Right atrium auricular region (tissue), 2 donors: ENCODE results near the gene TPMT. TPM values are rescaled to one million over a fixed set of nuclear protein-coding genes. Genes with fewer than 3 reads are reported as not detected.

Experiments used
- DNase-seq: peaks from one replicate; pipeline ENCODE4 v3.0.0-alpha.2; 2019; ENCODE audit warnings: low spot score
- H3K27ac ChIP-seq, 2 donors: fragments of 200-600 bp; sonication (generic); 1 replicate in 1 of 2; 2 replicates in 1 of 2; pipeline ENCODE4 v1.5.1; 2016 to 2019
- H3K27me3 ChIP-seq, 2 donors: fragments of 200-600 bp; sonication (generic); one replicate each; pipeline versions ENCODE4 v1.5.1 to v1.6.0; 2017 to 2019
- H3K36me3 ChIP-seq: fragments of 200-600 bp; sonication (generic); one replicate; pipeline ENCODE4 v1.5.1; 2016
- H3K4me1 ChIP-seq, 2 donors: fragments of 200-600 bp; sonication (generic); one replicate each; pipeline versions ENCODE4 v1.5.1 to v1.6.0; 2017 to 2019
- H3K4me3 ChIP-seq, 2 donors: fragments of 200-600 bp; sonication (generic); 1 replicate in 1 of 2; 2 replicates in 1 of 2; pipeline ENCODE4 v1.5.1; 2017 to 2019; ENCODE audit warnings: mild to moderate bottlenecking in 1 of 2, moderate library complexity in 1 of 2
- H3K9me3 ChIP-seq, 2 donors: fragments of 200-600 bp; sonication (generic); one replicate each; pipeline ENCODE4 v1.5.1; 2019
- total RNA-seq, 2 donors: library from RNA; depleted of rRNA; stranded (reverse); fragments of >200 nt; gene quantifications; one replicate each; pipeline ENCODE4 v1.1.0, GENCODE V29; 2016
- TF ChIP-seq, protein P1 (sequence below), 2 donors: fragments of 200-600 bp; sonication (generic); IDR thresholded peaks; one replicate each; pipeline ENCODE4 v1.5.1; 2019; ENCODE audit warnings: antibody characterized with exemption in 2 of 2

Gene TPMT
- total RNA-seq, 2 donors from 2014 or later, result 9.0 to 18.4 TPM

DNA sequence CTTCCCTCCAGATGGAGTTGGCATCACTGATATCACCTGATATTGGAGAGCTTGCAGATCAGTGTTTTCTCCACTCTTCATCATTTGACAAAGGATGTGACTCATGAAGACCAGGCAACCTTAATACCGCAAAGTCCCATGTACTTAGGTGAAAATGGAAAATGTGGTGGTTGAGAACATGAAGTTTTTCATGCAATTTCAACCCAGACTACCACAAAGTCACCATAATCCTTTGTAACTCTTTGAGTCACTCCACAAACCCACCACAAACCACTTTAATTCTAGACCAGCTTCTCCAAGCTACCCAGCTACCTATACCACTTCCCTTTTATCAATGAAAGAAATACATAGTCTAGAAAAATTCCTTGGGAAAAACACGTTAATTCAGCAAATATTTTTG lies 39.5 kb downstream of the TPMT start:
- no peaks in the 10 kb centered on the region for H3K36me3 ChIP-seq

DNA sequence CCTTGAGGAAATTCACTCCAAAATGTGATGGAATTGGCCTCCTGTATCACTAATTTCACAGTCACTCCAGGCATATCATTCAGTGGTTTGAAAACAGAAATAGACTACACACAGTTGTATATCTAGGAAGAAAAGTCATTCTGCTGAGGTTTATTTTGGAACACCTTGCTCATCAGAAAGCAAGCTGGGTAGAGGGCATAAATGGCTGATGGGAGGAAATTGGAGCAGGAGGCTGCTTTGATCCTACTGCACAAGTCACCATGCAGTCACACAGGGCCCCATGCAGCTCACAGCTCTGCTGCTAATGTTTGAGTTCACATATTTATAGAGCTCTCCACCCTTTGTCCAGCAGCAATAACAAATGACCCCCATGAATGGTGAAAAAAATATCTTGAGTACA lies 44.7 kb downstream of the TPMT start:
- Histone ChIP-seq H3K4me1 (no peaks in the 10 kb centered on the region), H3K4me3 (no peak overlapping the region)

More for the DNA sequence above, 39.5 kb downstream of the TPMT start:
- Histone ChIP-seq H3K27me3 (no peaks in the 10 kb centered on the region), H3K4me3 (no peak overlapping the region), H3K27ac (no peak overlapping the region), H3K4me1 (no peaks in the 10 kb centered on the region), H3K9me3 (no peaks in the 10 kb centered on the region)
- DNase-seq, result no peak
- TF ChIP-seq, protein P1, sequence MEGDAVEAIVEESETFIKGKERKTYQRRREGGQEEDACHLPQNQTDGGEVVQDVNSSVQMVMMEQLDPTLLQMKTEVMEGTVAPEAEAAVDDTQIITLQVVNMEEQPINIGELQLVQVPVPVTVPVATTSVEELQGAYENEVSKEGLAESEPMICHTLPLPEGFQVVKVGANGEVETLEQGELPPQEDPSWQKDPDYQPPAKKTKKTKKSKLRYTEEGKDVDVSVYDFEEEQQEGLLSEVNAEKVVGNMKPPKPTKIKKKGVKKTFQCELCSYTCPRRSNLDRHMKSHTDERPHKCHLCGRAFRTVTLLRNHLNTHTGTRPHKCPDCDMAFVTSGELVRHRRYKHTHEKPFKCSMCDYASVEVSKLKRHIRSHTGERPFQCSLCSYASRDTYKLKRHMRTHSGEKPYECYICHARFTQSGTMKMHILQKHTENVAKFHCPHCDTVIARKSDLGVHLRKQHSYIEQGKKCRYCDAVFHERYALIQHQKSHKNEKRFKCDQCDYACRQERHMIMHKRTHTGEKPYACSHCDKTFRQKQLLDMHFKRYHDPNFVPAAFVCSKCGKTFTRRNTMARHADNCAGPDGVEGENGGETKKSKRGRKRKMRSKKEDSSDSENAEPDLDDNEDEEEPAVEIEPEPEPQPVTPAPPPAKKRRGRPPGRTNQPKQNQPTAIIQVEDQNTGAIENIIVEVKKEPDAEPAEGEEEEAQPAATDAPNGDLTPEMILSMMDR (IDR thresholded peaks at IDR 0.05), result no peak

DNA sequence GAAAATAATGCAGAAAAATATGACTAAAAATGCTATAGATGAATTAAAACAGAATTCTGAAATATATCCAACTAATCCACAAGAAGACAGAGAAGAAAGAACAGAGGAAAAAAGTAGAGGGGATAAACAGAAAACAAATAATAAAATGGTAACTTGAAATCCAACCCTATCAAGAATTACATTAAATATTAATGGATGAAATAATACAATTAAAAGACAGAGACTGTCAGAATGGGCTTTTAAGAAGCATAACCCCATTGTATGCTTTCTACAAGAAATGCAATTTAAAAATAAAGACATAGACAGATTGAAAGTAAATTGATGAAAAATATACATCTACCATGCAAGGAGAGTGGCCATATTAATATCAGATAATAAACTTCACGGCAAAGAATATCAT lies 47.8 kb downstream of the TPMT start:
- DNase-seq, result no peak
- peaks cover 0 to 16% of the 10 kb centered on the region in 2 donors for H3K9me3 ChIP-seq
- no peaks in the 10 kb centered on the region for H3K4me1 ChIP-seq
- H3K27ac ChIP-seq, result no peak overlapping the region
- no peaks in the 10 kb centered on the region for H3K27me3 ChIP-seq
- TF ChIP-seq, protein P1 (IDR thresholded peaks at IDR 0.05), result no peak
- H3K4me3 ChIP-seq, result no peak overlapping the region
- H3K36me3 ChIP-seq, result no peaks in the 10 kb centered on the region

More for the DNA sequence above, 44.7 kb downstream of the TPMT start:
- TF ChIP-seq, protein P1 (IDR thresholded peaks at IDR 0.05), result no peak
- Histone ChIP-seq H3K27ac (no peak overlapping the region), H3K9me3 (peaks cover 0 to 16% of the 10 kb centered on the region in 2 donors), H3K36me3 (no peaks in the 10 kb centered on the region), H3K27me3 (no peaks in the 10 kb centered on the region)
- no peak for DNase-seq

DNA sequence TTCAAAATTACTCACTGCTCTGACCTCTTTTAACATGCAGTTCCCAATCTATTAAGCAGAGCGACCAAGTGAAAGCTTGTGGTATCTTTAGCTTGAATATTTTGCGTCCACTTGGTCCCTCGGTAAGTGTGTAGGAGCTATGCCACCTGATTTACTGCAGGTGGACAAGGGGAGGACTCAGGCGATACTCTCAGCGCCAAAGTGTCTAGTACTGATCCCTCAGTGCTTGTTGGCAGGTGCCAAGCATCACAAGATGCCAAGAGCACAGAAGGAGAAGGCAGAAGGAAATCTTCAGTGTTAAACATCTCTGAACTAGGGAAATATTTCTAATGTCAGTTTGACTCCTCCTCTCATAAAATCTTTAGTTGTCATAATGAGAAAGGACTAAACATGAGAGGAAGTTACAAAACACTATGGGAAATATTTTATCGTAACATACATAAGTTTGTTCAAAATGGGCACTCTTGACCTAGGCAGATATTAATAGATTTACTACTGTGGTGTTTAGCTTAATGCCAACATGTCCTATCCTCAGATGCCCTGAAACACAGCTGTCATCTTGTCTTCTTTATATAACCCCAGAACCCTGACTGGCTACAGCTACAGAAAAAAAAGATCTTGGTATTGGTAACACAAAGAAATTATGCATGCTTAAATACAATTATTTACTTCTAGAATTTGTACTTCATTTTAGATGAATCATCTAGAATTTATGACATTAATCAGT lies 51.9 kb downstream of the TPMT start:
- no peaks in the 10 kb centered on the region for H3K27me3 ChIP-seq
- no peaks in the 10 kb centered on the region for H3K36me3 ChIP-seq
- no peaks in the 10 kb centered on the region for H3K4me1 ChIP-seq
- DNase-seq, result no peak
- H3K27ac ChIP-seq, result no peak overlapping the region
- no peak overlapping the region for H3K4me3 ChIP-seq
- H3K9me3 ChIP-seq, result peaks cover 0 to 16% of the 10 kb centered on the region in 2 donors
- TF ChIP-seq, protein P1 (IDR thresholded peaks at IDR 0.05), result no peak

DNA sequence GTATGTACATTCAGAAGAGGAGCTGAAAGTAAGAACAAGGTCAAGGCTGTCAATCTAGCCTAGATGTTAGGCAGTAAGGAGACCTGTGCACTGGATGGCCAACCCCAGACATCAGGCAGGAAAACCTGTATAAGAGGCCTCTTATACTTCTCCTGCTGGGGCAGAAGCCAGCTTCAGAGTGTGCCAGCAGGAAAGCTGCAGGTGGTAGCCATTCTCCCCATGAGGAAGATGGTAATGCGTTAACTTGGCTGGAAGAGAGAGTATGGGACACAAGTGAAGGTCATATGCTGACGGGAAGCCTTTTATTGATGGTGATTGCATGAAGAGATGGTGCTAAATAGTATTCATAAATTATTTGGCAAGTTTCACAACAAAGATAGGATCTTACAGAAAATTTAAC lies 53.0 kb downstream of the TPMT start:
- TF ChIP-seq, protein P1 (IDR thresholded peaks at IDR 0.05), result no peak

DNA sequence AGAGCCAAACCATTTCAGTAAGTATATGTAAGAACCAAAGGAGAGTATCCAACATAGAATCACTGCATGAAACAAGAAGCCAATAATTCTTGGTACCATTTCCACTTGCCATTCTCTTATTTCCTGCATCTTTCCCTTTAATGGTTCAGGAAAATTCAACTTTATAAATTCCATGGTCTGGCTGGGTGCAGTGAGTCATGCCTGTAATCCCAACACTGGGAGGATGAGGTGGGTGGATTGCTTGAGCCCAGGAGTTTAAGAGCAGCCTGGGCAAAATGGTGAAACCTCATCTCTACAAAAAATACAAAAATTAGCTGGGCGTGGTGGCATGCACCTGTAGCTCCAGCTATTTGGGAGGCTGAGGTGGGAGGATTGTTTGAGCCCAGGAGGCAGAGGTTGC lies 53.6 kb downstream of the TPMT start:
- H3K27ac ChIP-seq, result no peak overlapping the region
- H3K9me3 ChIP-seq, result no peaks in the 10 kb centered on the region
- no peak for DNase-seq
- no peak overlapping the region for H3K4me3 ChIP-seq
- no peaks in the 10 kb centered on the region for H3K36me3 ChIP-seq
- H3K27me3 ChIP-seq, result no peaks in the 10 kb centered on the region
- H3K4me1 ChIP-seq, result no peaks in the 10 kb centered on the region
- TF ChIP-seq, protein P1 (IDR thresholded peaks at IDR 0.05), result no peak

More for the DNA sequence above, 53.0 kb downstream of the TPMT start:
- no peak for DNase-seq
- H3K27ac ChIP-seq, result no peak overlapping the region
- no peaks in the 10 kb centered on the region for H3K27me3 ChIP-seq
- peaks cover 0 to 5% of the 10 kb centered on the region in 2 donors for H3K9me3 ChIP-seq
- no peaks in the 10 kb centered on the region for H3K36me3 ChIP-seq
- H3K4me3 ChIP-seq, result no peak overlapping the region
- H3K4me1 ChIP-seq, result no peaks in the 10 kb centered on the region
